Large intestine (tissue), 3 donors: ENCODE results near the gene NDUFAF8. TPM values are rescaled to one million over a fixed set of nuclear protein-coding genes. Genes with fewer than 3 reads are reported as not detected.

Experiments
- DNase-seq, 2 donors: peaks; one replicate each; pipeline versions ENCODE4 v3.0.0 to v3.0.0-alpha.2; 2013
- H3K27ac ChIP-seq: one replicate; pipeline ENCODE4 v1.5.1; 2013; ENCODE audit warnings: low read length
- H3K27me3 ChIP-seq: 2 replicates; pipeline ENCODE4 v1.6.1; 2013; ENCODE audit warnings: low read length; ENCODE audit not compliant: control insufficient read depth, insufficient read depth
- H3K36me3 ChIP-seq: 2 replicates; pipeline ENCODE4 v1.6.1; 2013; ENCODE audit warnings: low read length; ENCODE audit not compliant: control insufficient read depth, insufficient read depth
- H3K4me1 ChIP-seq: one replicate; pipeline ENCODE4 v1.6.1; 2013; ENCODE audit warnings: low read length; ENCODE audit not compliant: control insufficient read depth, insufficient read depth
- H3K4me3 ChIP-seq: one replicate; pipeline ENCODE4 v1.5.1; 2013; ENCODE audit warnings: low read length
- H3K9me3 ChIP-seq: one replicate; pipeline ENCODE4 v1.6.1; 2013; ENCODE audit warnings: mild to moderate bottlenecking, low read depth, low read length, moderate library complexity; ENCODE audit not compliant: control insufficient read depth
- WGBS: methylation state at CpG from one replicate; pipeline ENCODE4 v1.1.5; 2013; ENCODE audit warnings: low lambda C conversion rate; ENCODE audit not compliant: insufficient coverage; 5-methylcytosine and 5-hydroxymethylcytosine counted together
- polyA plus RNA-seq: library from polyadenylated mRNA; unstranded; fragments of 120-200 nt; gene quantifications from one replicate; pipeline ENCODE4 v1.2.1, GENCODE V29; 2013

Gene NDUFAF8
- polyA plus RNA-seq, 1 donor, result 42.6 TPM

DNA sequence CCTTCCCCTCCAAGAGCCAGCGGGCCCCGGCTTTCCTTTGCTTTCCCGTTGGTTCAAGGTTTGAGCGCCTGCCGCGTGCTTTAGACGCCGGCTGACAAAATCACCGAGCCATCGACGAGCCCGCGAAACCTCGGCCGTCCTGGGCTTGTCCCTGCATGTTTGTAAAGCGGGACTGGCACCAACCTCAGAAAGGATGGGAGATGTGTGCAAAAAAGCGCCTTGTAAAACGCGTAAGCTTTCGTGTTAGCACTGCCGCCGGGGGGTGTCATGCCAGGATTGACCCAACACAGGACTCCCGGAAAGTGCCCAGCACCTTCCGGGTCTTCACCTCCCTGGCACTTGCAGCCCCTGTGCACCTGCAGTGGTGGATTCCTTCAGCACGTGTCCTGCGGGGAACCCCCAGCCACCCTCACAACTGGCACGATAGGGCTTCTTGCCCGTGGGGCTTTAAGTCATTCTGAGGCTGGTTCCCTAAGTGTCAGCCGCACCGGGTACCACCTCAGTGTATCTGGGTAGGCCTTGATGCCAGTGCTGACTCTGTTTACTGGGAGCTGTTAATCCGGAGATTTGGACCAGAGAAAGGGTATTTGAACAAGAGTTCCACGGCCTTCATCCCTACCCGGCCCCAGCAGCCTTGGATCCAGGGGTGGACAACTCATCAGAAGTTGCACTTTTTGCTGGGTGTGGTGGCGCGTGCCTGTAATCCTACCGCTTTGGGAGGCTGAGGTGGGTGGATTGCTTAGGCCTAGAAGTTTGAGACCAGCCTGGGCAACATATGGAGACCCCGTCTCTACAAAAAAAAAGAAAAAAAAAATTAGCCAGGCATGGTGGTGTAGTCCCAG, 817 bp downstream of the NDUFAF8 start:
- Histone ChIP-seq H3K9me3 (no peaks in the 10 kb centered on the region), H3K36me3 (peaks cover 10% of the 10 kb centered on the region), H3K27ac (no peak overlapping the region), H3K4me3 (peak overlapping the region; percentile 75), H3K27me3 (no peaks in the 10 kb centered on the region), H3K4me1 (peaks cover 17% of the 10 kb centered on the region)
- DNase-seq, result no peak
- no CpG with 5 or more reads among the region's 37 CpGs for WGBS

DNA sequence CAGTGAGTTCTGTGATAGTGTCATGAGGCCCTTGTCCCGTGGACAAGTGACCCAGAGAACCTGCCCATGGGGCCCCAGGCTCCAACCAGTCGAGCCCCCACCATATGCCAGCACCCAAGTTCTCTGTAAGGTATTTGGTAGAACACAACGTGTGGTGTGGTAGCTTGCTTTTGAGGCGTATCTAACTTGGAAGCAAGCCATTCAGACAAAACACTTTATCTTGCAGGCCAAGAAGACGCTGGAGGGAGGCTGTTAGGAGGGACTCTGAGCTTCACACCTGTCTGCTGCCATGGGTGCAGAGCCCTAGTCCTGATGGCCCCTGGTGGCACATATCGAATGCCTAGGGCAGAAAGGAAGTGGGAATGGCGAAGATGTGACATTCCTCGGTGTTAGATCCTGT, 1.6 kb downstream of the NDUFAF8 start:
- H3K36me3 ChIP-seq, result peaks cover 11% of the 10 kb centered on the region
- no peak for DNase-seq
- H3K9me3 ChIP-seq, result no peaks in the 10 kb centered on the region
- no peaks in the 10 kb centered on the region for H3K27me3 ChIP-seq
- peaks cover 17% of the 10 kb centered on the region for H3K4me1 ChIP-seq
- no CpG with 5 or more reads among the region's 8 CpGs for WGBS
- H3K4me3 ChIP-seq, result no peak overlapping the region
- H3K27ac ChIP-seq, result no peak overlapping the region

DNA sequence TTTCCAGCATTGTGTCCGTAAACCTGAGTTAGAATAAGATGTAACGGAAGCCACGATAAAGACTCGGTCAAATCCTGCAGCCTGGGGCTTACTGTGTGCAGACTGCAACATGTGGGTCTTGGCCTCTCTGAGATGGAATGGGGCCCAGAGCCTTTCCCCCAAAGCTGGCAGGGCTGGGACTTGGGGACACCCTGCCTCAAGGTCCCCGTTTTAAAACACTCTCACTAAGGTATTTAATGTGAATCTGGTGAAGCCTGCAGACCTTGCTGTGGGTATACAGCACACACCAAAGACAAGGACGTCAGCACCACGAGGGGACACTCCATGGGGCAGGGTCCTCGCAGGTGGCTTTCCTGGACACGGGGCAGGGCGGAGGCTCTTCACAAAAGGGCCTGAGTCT, 2.1 kb downstream of the NDUFAF8 start:
- DNase-seq, result no peak
- no peaks in the 10 kb centered on the region for H3K27me3 ChIP-seq
- peaks cover 1% of the 10 kb centered on the region for H3K9me3 ChIP-seq
- WGBS, result no CpG with 5 or more reads among the region's 10 CpGs
- H3K4me1 ChIP-seq, result peaks cover 17% of the 10 kb centered on the region
- H3K36me3 ChIP-seq, result peaks cover 14% of the 10 kb centered on the region
- H3K4me3 ChIP-seq, result no peak overlapping the region
- H3K27ac ChIP-seq, result no peak overlapping the region

DNA sequence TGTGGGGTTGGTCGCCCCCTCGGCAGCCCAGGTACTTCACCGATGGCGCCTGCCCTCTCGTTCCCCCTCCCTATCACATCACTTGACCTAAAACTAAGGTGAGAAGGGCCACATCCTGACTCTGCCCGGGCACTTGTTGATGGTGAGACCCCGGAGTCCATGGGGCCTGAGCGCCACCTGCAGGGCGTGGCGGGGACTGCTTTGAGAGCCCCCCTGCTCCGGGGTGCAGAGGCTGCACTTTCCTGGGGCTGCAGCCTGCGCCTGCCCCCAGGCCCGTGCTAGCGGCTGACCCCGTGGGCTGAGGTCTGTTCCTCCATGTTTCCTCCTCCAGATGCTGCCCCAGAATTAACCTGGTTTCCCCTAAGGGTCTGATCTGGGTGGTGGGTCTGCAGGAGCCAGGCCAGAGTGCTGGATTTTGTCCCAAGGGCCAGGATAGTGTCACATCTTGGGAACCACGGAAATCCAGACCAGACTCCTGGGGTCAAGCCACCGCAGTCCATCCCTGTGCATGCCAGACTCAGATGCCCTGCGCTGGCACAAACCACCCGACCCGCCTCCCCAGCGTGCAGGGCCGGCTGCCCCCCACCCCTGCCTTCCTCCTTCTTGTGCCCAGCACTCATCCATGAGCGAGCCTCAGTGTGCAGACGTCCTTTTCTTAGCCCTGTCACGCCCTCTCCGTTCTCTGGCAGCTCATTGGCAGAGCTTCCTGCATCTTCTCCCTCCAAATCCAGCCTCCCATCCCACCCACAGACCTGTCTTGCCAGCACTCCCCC, 2.7 kb downstream of the NDUFAF8 start:
- Histone ChIP-seq H3K9me3 (peaks cover 3% of the 10 kb centered on the region), H3K27ac (no peak overlapping the region), H3K27me3 (no peaks in the 10 kb centered on the region), H3K36me3 (peaks cover 17% of the 10 kb centered on the region), H3K4me3 (no peak overlapping the region), H3K4me1 (peaks cover 17% of the 10 kb centered on the region)
- peak in 1 of 2 donors; percentile 26 for DNase-seq
- WGBS, result 80% methylated on average over 1 of the region's 26 CpGs

GRCh38 chr17:81242421-81243332, 3.6 kb downstream of the NDUFAF8 start:
- peaks cover 16% of the 10 kb centered on the region for H3K36me3 ChIP-seq
- no CpG with 5 or more reads among the region's 33 CpGs for WGBS

DNA sequence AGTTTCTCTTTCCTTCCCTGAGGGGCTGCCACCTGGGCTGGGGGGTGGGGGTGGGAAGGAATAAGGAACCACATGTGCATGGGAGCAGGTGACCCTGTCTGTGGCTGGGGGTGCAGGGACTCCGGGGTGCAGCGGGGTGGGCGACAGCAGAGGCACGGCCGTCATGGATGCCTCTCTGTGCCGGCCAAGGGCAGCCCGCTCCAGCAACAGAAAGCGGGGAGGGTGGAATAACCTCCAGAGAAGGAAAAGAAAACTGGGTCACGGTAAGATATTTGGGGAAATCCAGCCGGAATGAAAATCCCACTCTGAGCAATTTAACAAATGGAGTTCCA, 4.2 kb downstream of the NDUFAF8 start:
- H3K36me3 ChIP-seq, result peaks cover 16% of the 10 kb centered on the region
- 100% methylated on average over 1 of the region's 10 CpGs for WGBS

More at GRCh38 chr17:81242421-81243332, 3.6 kb downstream of the NDUFAF8 start:
- H3K27me3 ChIP-seq, result no peaks in the 10 kb centered on the region
- peaks cover 3% of the 10 kb centered on the region for H3K9me3 ChIP-seq
- H3K4me3 ChIP-seq, result no peak overlapping the region
- peaks cover 9% of the 10 kb centered on the region for H3K4me1 ChIP-seq
- H3K27ac ChIP-seq, result no peak overlapping the region
- DNase-seq, result no peak

DNA sequence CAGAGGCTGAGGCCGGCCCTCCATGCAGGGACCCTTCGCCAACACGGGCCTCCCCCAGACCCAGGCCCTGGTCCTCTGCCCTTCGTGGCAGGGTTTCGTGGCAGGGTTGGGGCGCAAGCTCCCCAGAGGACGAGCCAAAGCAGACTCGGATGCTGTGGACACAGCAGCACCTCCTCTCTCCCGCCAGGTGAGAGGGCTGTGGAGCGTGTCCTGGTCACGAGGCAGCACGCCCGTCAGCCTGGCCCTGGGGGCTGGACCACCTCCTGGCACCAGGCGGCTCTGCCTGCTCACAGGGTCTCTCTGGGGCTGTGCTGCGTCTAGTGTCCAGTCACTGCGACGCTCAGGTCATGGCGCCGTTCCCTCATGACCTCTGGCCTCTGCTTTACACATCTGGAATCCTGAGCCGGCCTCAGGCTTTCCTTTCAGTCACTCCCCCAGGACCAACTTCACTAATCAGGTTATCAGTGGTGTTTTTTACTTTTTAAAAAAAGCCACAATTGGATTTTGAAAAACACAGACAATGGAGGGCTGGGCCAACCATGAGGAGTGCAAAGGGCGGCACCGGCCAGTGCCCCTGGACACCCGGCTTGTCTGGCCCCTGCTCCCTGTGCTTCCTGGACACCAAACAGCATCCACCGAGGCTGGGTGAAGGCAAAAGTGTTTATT, 5.4 kb downstream of the NDUFAF8 start:
- Histone ChIP-seq H3K36me3 (peaks cover 23% of the 10 kb centered on the region), H3K27ac (no peak overlapping the region), H3K27me3 (no peaks in the 10 kb centered on the region), H3K4me3 (no peak overlapping the region), H3K9me3 (peaks cover 7% of the 10 kb centered on the region), H3K4me1 (peaks cover 5% of the 10 kb centered on the region)
- WGBS, result no CpG with 5 or more reads among the region's 24 CpGs
- no peak for DNase-seq

More for the DNA sequence above, 4.2 kb downstream of the NDUFAF8 start:
- H3K9me3 ChIP-seq, result peaks cover 3% of the 10 kb centered on the region
- H3K27ac ChIP-seq, result no peak overlapping the region
- DNase-seq, result no peak
- H3K4me1 ChIP-seq, result peaks cover 5% of the 10 kb centered on the region
- H3K4me3 ChIP-seq, result no peak overlapping the region
- H3K27me3 ChIP-seq, result no peaks in the 10 kb centered on the region

GRCh38 chr17:81245024-81245664, 6.0 kb downstream of the NDUFAF8 start:
- no CpG with 5 or more reads among the region's 25 CpGs for whole genome bisulfite sequencing
- DNase-seq, result no peak
- Histone ChIP-seq H3K27me3 (no peaks in the 10 kb centered on the region), H3K27ac (no peak overlapping the region), H3K4me1 (peaks cover under 1% of the 10 kb centered on the region), H3K36me3 (peaks cover 30% of the 10 kb centered on the region), H3K4me3 (no peak overlapping the region), H3K9me3 (peaks cover 12% of the 10 kb centered on the region)

GRCh38 chr17:81245665-81246342, 6.7 kb downstream of the NDUFAF8 start:
- no peak for DNase-seq
- Histone ChIP-seq H3K9me3 (peaks cover 14% of the 10 kb centered on the region), H3K27me3 (no peaks in the 10 kb centered on the region), H3K36me3 (peaks cover 36% of the 10 kb centered on the region), H3K4me3 (no peak overlapping the region), H3K4me1 (peaks cover 7% of the 10 kb centered on the region), H3K27ac (no peak overlapping the region)
- WGBS, result no CpG with 5 or more reads among the region's 37 CpGs
